PFSK-1 (cell line): ENCODE data around the gene PTPRK.

Experiments used
- POLR2AphosphoS5 ChIP-seq: IDR thresholded peaks from 2 replicates; pipeline ENCODE4 v1.6.1; 2012; ENCODE audit warnings: low read depth, mild to moderate bottlenecking, control low read depth, low read length, moderate library complexity
- REST ChIP-seq, 2 experiments: IDR thresholded peaks; 2 replicates each; pipeline versions ENCODE4 v1.6.1 to v1.8.0; 2011 to 2012; ENCODE audit warnings: low read depth in 2 of 2, low read length in 2 of 2, control low read depth in 1 of 2, inconsistent platforms in 1 of 2, mild to moderate bottlenecking in 1 of 2, moderate library complexity in 1 of 2; ENCODE audit not compliant: insufficient read depth in 1 of 2

GRCh38 chr6:128158496-128158895, 361.9 kb downstream of the PTPRK start:
- TF ChIP-seq REST (IDR thresholded peaks at IDR 0.05; ENCODE audit: insufficient read depth in 1 of 2, low read depth in 2 of 2, low read length in 2 of 2) (no peak), POLR2AphosphoS5 (no peak)
